ENCODE data around the gene NCDN.

The NCDN gene, protein sequence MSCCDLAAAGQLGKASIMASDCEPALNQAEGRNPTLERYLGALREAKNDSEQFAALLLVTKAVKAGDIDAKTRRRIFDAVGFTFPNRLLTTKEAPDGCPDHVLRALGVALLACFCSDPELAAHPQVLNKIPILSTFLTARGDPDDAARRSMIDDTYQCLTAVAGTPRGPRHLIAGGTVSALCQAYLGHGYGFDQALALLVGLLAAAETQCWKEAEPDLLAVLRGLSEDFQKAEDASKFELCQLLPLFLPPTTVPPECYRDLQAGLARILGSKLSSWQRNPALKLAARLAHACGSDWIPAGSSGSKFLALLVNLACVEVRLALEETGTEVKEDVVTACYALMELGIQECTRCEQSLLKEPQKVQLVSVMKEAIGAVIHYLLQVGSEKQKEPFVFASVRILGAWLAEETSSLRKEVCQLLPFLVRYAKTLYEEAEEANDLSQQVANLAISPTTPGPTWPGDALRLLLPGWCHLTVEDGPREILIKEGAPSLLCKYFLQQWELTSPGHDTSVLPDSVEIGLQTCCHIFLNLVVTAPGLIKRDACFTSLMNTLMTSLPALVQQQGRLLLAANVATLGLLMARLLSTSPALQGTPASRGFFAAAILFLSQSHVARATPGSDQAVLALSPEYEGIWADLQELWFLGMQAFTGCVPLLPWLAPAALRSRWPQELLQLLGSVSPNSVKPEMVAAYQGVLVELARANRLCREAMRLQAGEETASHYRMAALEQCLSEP

GRCh38 chr1:35557611-35558373, at the start of gene NCDN:
NCDN (plus strand) TSS chr1:35557799; CDS start chr1:35558191, 392 bp downstream.
- Mint-ChIP-seq H3K27ac (peak within 1 kb of the TSS; percentile 99), H3K4me1 (peaks cover 70% of the 10 kb centered on the region)

DNA sequence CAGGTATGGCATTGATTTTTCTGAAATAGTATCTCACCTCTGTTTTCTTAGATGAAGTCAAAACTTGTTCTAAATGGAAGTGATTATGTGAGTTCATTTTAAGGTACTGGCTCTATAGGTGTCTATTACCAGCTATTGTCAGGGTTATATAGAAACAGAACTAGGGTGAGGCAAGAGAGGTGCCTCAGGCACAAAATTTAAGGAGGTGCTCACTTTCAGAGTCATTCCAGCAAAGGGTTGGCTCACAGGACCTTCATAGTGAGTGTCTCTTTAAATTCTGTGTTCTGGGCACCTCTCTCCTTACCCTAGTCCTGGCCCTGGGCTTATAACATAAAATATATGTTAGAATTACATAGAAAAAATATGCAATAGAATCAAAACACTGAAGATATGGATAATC, 49.7 kb upstream of the NCDN start:
- Mint-ChIP-seq H3K4me3 (no peak overlapping the region), H3K36me3 (peaks cover 10% of the 10 kb centered on the region), H3K9me3 (no peaks in the 10 kb centered on the region), H3K27ac (peak overlapping the region; percentile 92), H3K4me1 (peaks cover 58% of the 10 kb centered on the region)
- ATAC-seq (no peak), DNase-seq (ENCODE audit: low spot score in 2 of 2) (no peak)

More at GRCh38 chr1:35557611-35558373, at the start of gene NCDN:
- DNase-seq (ENCODE audit: low spot score in 2 of 2) (no peak), ATAC-seq (peak; percentile 92)
- H3K4me3 Mint-ChIP-seq, result peak within 1 kb of the TSS; percentile 98
- H3K36me3 Mint-ChIP-seq, result peaks cover 59% of the 10 kb centered on the region
- no peaks in the 10 kb centered on the region for H3K9me3 Mint-ChIP-seq

DNA sequence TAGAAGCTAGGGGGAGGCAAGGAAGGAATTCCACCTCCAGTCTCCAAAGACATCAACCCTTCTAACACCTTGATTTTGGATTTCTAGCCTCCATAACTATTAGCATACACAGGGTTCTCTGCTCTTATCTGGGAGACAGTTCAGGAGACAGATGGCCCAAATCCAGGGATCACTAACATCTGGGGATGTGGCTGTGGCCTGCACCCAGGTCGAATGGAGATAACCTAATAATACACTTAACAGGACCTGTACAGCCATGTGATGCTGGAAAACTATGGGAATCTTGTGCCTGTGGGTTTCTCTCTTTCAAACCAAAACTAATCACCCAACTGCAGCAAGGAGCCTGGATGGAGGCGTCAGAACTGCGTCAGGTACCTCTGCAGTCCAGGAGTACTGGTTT, 48.0 kb upstream of the NCDN start:
- no peak overlapping the region for H3K27ac Mint-ChIP-seq
- no peak for DNase-seq (ENCODE audit: low spot score in 2 of 2)
- no peak for ATAC-seq
- H3K36me3 Mint-ChIP-seq, result peaks cover 10% of the 10 kb centered on the region
- H3K4me3 Mint-ChIP-seq, result no peak overlapping the region
- H3K4me1 Mint-ChIP-seq, result peaks cover 62% of the 10 kb centered on the region
- H3K9me3 Mint-ChIP-seq, result no peaks in the 10 kb centered on the region

DNA sequence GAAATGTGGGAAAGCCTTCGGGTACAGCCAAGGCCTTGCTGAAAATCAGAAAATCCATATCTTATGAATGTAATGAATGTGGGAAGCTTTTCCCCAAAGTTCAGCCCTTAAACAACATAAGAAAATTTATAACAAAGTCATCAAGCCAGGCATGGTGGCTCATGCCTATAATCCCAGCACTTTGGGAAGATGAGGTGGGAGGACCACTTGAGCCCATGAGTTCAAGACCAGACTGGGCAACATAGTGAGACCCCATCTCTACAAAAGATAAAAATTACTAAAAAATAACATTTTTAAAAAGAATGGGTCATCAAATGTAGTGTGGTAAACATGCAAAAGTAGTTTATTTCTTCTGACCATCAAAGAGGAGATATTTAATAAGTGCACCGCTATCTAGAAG, 46.3 kb upstream of the NCDN start:
- DNase-seq (ENCODE audit: low spot score in 2 of 2), result no peak
- ATAC-seq, result no peak
- H3K27ac Mint-ChIP-seq, result no peak overlapping the region
- peaks cover 10% of the 10 kb centered on the region for H3K9me3 Mint-ChIP-seq
- peaks cover 59% of the 10 kb centered on the region for H3K4me1 Mint-ChIP-seq
- H3K36me3 Mint-ChIP-seq, result peaks cover 9% of the 10 kb centered on the region
- no peak overlapping the region for H3K4me3 Mint-ChIP-seq

DNA sequence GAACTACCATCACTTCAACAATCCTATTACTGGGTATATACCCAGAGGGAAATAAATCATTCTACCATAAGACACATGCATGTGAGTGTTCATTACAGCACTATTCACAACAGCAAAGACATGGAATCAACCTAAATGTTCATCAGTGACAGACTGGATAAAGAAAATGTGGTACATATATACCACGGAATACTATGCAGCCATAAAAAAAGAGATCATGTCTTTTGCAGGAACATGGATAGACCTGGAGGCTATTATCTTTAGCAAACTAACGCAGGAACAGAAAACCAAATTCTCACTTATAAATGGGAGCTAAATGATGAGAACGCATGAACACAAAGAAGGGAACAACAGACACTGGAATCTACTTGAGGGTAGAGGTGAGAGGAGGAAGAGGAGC, 39.4 kb upstream of the NCDN start:
- Mint-ChIP-seq H3K27ac (no peak overlapping the region), H3K36me3 (no peaks in the 10 kb centered on the region), H3K4me3 (no peak overlapping the region), H3K4me1 (peaks cover 48% of the 10 kb centered on the region), H3K9me3 (peaks cover 18% of the 10 kb centered on the region)
- DNase-seq (ENCODE audit: low spot score in 2 of 2) (no peak), ATAC-seq (no peak)

DNA sequence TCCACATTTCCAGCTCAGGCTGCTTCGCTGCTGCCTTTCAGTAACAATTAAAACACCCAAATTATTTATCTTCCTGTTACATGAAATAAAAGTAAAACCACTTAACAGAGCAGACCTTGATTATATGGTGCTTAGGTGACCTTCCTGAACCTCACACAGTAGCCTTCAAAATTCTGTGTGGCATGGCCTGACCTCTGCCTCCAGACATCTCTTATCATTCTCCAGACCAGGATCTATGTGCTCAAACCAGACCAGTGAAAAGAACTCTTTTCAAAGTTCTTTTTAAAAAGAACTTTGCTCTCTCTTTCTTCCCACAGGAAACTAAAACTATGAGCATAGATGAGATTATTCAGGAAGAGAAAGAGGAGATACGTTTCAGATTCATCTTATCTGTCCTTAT, 38.2 kb upstream of the NCDN start:
- no peak for ATAC-seq
- peaks cover 18% of the 10 kb centered on the region for H3K9me3 Mint-ChIP-seq

GRCh38 chr1:35524106-35524505, 33.5 kb upstream of the NCDN start:
- H3K9me3 Mint-ChIP-seq, result peaks cover 3% of the 10 kb centered on the region
- DNase-seq (ENCODE audit: low spot score in 2 of 2), result no peak
- no peak for ATAC-seq
- H3K27ac Mint-ChIP-seq, result no peak overlapping the region
- H3K4me1 Mint-ChIP-seq, result peaks cover 20% of the 10 kb centered on the region
- H3K36me3 Mint-ChIP-seq, result no peaks in the 10 kb centered on the region
- H3K4me3 Mint-ChIP-seq, result no peak overlapping the region

More for the DNA sequence above, 38.2 kb upstream of the NCDN start:
- Mint-ChIP-seq H3K4me1 (peaks cover 52% of the 10 kb centered on the region), H3K27ac (no peak overlapping the region), H3K36me3 (no peaks in the 10 kb centered on the region), H3K4me3 (no peak overlapping the region)
- no peak for DNase-seq (ENCODE audit: low spot score in 2 of 2)

DNA sequence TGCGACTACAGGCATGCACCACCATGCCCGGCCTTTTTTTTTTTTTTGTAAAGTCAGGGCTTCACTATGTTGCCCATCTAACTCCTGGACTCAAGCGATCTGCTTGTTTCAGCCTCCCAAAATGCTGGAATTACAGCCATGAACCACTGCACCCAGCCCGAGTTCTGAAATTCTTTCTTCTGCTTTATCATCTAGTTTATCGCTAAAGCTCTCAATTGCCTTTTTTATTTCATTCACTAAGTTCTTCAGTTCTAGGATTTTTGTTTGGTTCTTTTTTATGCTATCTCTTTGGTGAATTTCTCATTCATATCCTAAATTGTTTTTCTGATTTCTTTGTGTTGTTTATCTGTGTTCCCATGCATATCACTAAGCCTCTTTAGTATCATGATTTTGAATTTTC, 27.4 kb upstream of the NCDN start:
- H3K4me3 Mint-ChIP-seq, result no peak overlapping the region
- H3K9me3 Mint-ChIP-seq, result peaks cover 12% of the 10 kb centered on the region
- no peak for DNase-seq (ENCODE audit: low spot score in 2 of 2)
- no peak for ATAC-seq
- peaks cover 29% of the 10 kb centered on the region for H3K36me3 Mint-ChIP-seq
- H3K27ac Mint-ChIP-seq, result no peak overlapping the region
- peaks cover 2% of the 10 kb centered on the region for H3K4me1 Mint-ChIP-seq

GRCh38 chr1:35530946-35531345, 26.7 kb upstream of the NCDN start:
- peaks cover 34% of the 10 kb centered on the region for H3K36me3 Mint-ChIP-seq
- no peak overlapping the region for H3K4me3 Mint-ChIP-seq
- peaks cover 12% of the 10 kb centered on the region for H3K9me3 Mint-ChIP-seq
- ATAC-seq (no peak), DNase-seq (ENCODE audit: low spot score in 2 of 2) (no peak)
- peaks cover 6% of the 10 kb centered on the region for H3K4me1 Mint-ChIP-seq
- no peak overlapping the region for H3K27ac Mint-ChIP-seq

DNA sequence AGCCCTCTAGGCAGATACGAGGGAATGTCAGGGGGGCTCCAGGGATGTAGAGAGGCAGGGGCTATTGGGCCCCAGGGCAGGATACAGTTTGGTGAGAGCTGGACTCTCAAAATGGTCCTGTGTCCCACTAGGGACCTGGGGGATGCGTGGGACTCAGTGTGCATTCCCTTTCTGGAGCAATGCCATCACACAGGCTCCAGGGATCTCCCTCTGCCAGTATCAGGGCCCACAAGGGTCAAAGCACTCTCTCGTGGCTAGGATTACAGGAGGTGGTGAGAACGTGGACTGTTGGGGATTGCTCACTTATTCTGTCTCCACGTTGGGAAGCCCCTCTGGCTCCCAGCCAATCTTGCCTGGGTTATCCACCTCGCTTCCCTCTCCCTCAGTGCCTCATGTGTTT, 26.2 kb upstream of the NCDN start:
- H3K9me3 Mint-ChIP-seq, result peaks cover 12% of the 10 kb centered on the region
- DNase-seq (ENCODE audit: low spot score in 2 of 2) (no peak), ATAC-seq (no peak)
- H3K4me3 Mint-ChIP-seq, result no peak overlapping the region
- H3K27ac Mint-ChIP-seq, result no peak overlapping the region
- H3K4me1 Mint-ChIP-seq, result peaks cover 6% of the 10 kb centered on the region
- peaks cover 34% of the 10 kb centered on the region for H3K36me3 Mint-ChIP-seq

DNA sequence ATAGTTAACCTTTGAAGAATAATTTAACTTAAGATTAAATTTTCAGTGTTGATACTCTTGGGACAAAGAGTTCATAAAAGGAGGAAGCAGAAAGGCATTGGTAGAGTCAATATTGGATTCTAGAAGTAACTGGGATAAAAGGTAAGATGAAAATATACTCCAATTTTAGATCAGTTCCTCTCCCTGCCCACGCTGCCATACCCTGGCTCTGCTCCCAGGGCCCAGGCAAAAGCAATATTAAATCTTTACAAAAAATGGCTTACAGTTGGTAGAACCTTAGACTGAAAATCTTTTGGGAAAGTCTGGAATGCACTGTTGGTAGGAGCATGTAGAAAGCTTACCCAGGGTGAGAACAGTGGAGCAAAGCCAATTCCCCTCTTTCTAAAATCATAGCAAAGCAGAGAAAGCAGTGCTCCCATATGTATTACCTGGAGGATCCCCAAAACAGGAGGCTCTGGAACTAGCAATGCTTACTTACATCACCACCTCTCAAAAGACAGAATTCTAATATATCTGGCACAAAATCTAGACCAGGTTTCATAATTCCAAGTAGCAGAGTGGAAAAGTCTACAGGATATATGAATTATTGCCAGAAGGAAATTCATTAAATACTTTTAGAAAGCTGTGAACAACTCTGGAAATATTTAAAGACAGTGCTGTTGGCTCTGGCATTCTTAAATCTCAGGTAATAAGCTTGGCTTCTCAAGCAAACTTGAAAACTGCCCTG, 24.9 kb upstream of the NCDN start:
- DNase-seq (ENCODE audit: low spot score in 2 of 2), result no peak
- H3K4me3 Mint-ChIP-seq, result no peak overlapping the region
- peaks cover 34% of the 10 kb centered on the region for H3K36me3 Mint-ChIP-seq
- no peak overlapping the region for H3K27ac Mint-ChIP-seq
- H3K4me1 Mint-ChIP-seq, result peaks cover 17% of the 10 kb centered on the region
- peaks cover 11% of the 10 kb centered on the region for H3K9me3 Mint-ChIP-seq
- ATAC-seq, result no peak

DNA sequence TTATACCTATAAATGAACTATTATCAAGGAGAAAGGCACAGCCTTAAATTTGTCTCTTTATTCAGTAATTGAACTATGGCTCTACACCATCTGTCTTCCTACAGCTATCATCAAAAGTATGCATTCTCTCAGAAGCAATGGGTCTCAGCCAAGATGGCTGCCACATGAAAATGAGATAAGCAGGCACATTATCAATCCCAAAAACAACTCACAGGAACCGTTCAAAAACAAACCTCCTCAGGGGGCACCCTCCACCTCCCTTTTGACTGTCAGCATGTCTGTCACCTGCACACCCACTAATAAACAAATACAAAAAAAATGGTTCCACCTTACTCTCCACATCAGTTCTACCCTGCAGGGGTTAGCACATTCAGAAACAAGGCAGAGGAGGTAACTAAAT, 24.0 kb upstream of the NCDN start:
- peaks cover 22% of the 10 kb centered on the region for H3K4me1 Mint-ChIP-seq
- no peak for DNase-seq (ENCODE audit: low spot score in 2 of 2)

GRCh38 chr1:35535243-35535642, 22.4 kb upstream of the NCDN start:
- Mint-ChIP-seq H3K4me1 (peaks cover 39% of the 10 kb centered on the region), H3K36me3 (peaks cover 23% of the 10 kb centered on the region), H3K4me3 (no peak overlapping the region), H3K9me3 (peaks cover 4% of the 10 kb centered on the region), H3K27ac (no peak overlapping the region)
- ATAC-seq (no peak), DNase-seq (ENCODE audit: low spot score in 2 of 2) (no peak)

More for the DNA sequence above, 24.0 kb upstream of the NCDN start:
- peaks cover 9% of the 10 kb centered on the region for H3K9me3 Mint-ChIP-seq
- no peak overlapping the region for H3K4me3 Mint-ChIP-seq
- ATAC-seq, result no peak
- H3K36me3 Mint-ChIP-seq, result peaks cover 34% of the 10 kb centered on the region
- no peak overlapping the region for H3K27ac Mint-ChIP-seq

- DNase-seq (ENCODE audit: low spot score in 2 of 2), result no peak
Measured at GRCh38 chr1:35536556-35537162, 20.9 kb upstream of the NCDN start.

More at GRCh38 chr1:35536556-35537162, 20.9 kb upstream of the NCDN start:
- Mint-ChIP-seq H3K27ac (no peak overlapping the region), H3K36me3 (peaks cover 15% of the 10 kb centered on the region), H3K9me3 (no peaks in the 10 kb centered on the region), H3K4me1 (peaks cover 48% of the 10 kb centered on the region), H3K4me3 (peak overlapping the region; percentile 9)
- peak; percentile 57 for ATAC-seq
